ENCODE data around the gene MACROD2. TPM values are rescaled to one million over a fixed set of nuclear protein-coding genes. Genes with fewer than 3 reads are reported as not detected.

Gene MACROD2
- total and polyA plus RNA-seq, 2 experiments from 2014 or later = 2.8 to 4.3 TPM

DNA sequence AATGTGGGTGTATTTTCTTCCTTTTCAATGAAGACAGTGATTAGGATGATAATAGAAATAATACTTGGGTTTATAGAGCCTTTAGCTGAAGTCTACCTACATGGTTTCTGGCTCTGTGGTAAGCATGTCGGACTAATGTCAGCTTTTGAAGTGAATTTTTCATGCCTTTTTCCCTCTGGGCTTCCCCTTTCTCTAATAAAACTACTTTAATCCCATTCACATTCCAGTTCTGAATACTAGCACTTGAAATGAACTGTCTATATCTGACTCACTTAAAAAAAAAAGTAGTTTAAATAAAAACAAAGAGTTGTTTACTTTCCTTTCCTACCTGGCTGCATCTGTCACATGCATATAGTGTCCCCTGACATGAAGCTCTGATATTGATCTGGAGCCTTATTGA is 888.0 kb downstream of the MACROD2 start (continued):
- TF ChIP-seq, protein P1, sequence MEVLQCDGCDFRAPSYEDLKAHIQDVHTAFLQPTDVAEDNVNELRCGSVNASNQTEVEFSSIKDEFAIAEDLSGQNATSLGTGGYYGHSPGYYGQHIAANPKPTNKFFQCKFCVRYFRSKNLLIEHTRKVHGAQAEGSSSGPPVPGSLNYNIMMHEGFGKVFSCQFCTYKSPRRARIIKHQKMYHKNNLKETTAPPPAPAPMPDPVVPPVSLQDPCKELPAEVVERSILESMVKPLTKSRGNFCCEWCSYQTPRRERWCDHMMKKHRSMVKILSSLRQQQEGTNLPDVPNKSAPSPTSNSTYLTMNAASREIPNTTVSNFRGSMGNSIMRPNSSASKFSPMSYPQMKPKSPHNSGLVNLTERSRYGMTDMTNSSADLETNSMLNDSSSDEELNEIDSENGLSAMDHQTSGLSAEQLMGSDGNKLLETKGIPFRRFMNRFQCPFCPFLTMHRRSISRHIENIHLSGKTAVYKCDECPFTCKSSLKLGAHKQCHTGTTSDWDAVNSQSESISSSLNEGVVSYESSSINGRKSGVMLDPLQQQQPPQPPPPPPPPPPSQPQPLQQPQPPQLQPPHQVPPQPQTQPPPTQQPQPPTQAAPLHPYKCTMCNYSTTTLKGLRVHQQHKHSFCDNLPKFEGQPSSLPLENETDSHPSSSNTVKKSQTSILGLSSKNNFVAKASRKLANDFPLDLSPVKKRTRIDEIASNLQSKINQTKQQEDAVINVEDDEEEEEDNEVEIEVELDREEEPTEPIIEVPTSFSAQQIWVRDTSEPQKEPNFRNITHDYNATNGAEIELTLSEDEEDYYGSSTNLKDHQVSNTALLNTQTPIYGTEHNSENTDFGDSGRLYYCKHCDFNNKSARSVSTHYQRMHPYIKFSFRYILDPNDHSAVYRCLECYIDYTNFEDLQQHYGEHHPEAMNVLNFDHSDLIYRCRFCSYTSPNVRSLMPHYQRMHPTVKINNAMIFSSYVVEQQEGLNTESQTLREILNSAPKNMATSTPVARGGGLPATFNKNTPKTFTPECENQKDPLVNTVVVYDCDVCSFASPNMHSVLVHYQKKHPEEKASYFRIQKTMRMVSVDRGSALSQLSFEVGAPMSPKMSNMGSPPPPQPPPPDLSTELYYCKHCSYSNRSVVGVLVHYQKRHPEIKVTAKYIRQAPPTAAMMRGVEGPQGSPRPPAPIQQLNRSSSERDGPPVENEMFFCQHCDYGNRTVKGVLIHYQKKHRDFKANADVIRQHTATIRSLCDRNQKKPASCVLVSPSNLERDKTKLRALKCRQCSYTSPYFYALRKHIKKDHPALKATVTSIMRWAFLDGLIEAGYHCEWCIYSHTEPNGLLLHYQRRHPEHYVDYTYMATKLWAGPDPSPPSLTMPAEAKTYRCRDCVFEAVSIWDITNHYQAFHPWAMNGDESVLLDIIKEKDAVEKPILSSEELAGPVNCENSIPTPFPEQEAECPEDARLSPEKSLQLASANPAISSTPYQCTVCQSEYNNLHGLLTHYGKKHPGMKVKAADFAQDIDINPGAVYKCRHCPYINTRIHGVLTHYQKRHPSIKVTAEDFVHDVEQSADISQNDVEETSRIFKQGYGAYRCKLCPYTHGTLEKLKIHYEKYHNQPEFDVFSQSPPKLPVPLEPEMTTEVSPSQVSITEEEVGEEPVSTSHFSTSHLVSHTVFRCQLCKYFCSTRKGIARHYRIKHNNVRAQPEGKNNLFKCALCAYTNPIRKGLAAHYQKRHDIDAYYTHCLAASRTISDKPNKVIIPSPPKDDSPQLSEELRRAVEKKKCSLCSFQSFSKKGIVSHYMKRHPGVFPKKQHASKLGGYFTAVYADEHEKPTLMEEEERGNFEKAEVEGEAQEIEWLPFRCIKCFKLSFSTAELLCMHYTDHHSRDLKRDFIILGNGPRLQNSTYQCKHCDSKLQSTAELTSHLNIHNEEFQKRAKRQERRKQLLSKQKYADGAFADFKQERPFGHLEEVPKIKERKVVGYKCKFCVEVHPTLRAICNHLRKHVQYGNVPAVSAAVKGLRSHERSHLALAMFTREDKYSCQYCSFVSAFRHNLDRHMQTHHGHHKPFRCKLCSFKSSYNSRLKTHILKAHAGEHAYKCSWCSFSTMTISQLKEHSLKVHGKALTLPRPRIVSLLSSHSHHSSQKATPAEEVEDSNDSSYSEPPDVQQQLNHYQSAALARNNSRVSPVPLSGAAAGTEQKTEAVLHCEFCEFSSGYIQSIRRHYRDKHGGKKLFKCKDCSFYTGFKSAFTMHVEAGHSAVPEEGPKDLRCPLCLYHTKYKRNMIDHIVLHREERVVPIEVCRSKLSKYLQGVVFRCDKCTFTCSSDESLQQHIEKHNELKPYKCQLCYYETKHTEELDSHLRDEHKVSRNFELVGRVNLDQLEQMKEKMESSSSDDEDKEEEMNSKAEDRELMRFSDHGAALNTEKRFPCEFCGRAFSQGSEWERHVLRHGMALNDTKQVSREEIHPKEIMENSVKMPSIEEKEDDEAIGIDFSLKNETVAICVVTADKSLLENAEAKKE (CRISPR knock-in tag; IDR thresholded peaks at IDR 0.05) = no peak
- TF ChIP-seq CREB1 (CRISPR knock-in tag; IDR thresholded peaks at IDR 0.05; ENCODE audit: low read depth) (no peak), ZNF114 (CRISPR knock-in tag; IDR thresholded peaks at IDR 0.05) (no peak), EZH2 (IDR thresholded peaks at IDR 0.05; ENCODE audit: low read depth, unreplicated experiment) (no peak)

DNA sequence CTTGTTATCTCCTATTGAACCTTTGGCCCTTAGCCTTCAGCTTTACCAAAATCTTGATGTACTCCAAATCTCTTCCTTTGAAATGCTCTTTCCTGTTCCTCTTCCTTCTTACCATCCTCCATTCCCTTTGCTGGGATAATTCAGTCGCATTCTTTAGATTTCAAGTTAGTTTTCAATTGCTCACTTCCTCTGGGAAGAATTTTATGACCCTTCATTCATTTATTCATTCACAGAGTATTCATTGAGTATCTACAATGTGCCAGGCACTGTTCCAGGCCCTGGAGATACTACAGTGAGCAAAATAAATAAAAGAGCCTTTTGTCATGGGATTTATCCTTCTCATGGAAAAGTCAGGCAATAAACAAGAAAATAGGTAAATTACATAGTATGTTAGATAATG is 890.3 kb downstream of the MACROD2 start:
- Mint-ChIP-seq H3K4me1 (peaks cover 7% of the 10 kb centered on the region; the same call in 2 of the 3 replicates), H3K9me3 (no peaks in the 10 kb centered on the region), H3K36me3 (ENCODE audit: low read depth) (no peaks in the 10 kb centered on the region), H3K27ac (no peak overlapping the region), H3K4me3 (no peak overlapping the region), H3K27me3 (ENCODE audit: insufficient read depth, low read depth, poor library complexity) (no peaks in the 10 kb centered on the region)
- H3K36me3 ChIP-seq (ENCODE audit: insufficient read depth) = no peaks in the 10 kb centered on the region
- H3K27me3 ChIP-seq (ENCODE audit: insufficient read depth) = no peaks in the 10 kb centered on the region
- H3K4me1 ChIP-seq (ENCODE audit: insufficient read depth) = no peaks in the 10 kb centered on the region
- no peak overlapping the region for H3K4me2 ChIP-seq
- no peak overlapping the region for H3K27ac ChIP-seq (ENCODE audit: low read depth)
- no peak overlapping the region for H3K4me3 ChIP-seq
- no peaks in the 10 kb centered on the region; the same call in 1 of the 2 replicates for H4K20me1 ChIP-seq (replicated peaks; ENCODE audit: insufficient read depth)
- ATAC-seq (no peak), DNase-seq (ENCODE audit: low spot score) (no peak)
- H2AFZ ChIP-seq = no peak overlapping the region
- no peaks in the 10 kb centered on the region for H3F3A ChIP-seq (replicated peaks; ENCODE audit: low read depth)
- H3K79me2 ChIP-seq (replicated peaks; ENCODE audit: insufficient read depth) = no peaks in the 10 kb centered on the region
- TF ChIP-seq, protein P2, sequence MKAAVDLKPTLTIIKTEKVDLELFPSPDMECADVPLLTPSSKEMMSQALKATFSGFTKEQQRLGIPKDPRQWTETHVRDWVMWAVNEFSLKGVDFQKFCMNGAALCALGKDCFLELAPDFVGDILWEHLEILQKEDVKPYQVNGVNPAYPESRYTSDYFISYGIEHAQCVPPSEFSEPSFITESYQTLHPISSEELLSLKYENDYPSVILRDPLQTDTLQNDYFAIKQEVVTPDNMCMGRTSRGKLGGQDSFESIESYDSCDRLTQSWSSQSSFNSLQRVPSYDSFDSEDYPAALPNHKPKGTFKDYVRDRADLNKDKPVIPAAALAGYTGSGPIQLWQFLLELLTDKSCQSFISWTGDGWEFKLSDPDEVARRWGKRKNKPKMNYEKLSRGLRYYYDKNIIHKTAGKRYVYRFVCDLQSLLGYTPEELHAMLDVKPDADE (IDR thresholded peaks at IDR 0.05) = no peak
- TF ChIP-seq EZH2phosphoT487 (IDR thresholded peaks at IDR 0.05; ENCODE audit: unreplicated experiment) = no peak
- H3K9me2 ChIP-seq (ENCODE audit: insufficient read depth) = peaks cover 15% of the 10 kb centered on the region

Measured in GM23338 (cell line).